Measurements from ENCODE around the gene STK31.

- TF ChIP-seq CTCF (IDR thresholded peaks at IDR 0.05 in 8 of 11, conservative IDR thresholded peaks at IDR 0.05 in 3 of 11) = no peak
- no peak for TF ChIP-seq POLR2AphosphoS5 (IDR thresholded peaks at IDR 0.05)
- TF ChIP-seq POLR2A (IDR thresholded peaks at IDR 0.05) = no peak
These were observed 10.0 kb upstream of the STK31 start for GRCh38 chr7:23700046-23700445.

All from spleen (tissue), 7 donors.